ENCODE measurements around the gene C2. TPM values are rescaled to one million over a fixed set of nuclear protein-coding genes. Genes with fewer than 3 reads are reported as not detected.
"Not testable (repeated sequence)": the region's sequence is repeated elsewhere in the genome, so short reads cannot be mapped to it uniquely, and the experiment has no call there.

Gene C2
- total RNA-seq, 2 donors from 2014 or later = 0.58 to 4.7 TPM

DNA sequence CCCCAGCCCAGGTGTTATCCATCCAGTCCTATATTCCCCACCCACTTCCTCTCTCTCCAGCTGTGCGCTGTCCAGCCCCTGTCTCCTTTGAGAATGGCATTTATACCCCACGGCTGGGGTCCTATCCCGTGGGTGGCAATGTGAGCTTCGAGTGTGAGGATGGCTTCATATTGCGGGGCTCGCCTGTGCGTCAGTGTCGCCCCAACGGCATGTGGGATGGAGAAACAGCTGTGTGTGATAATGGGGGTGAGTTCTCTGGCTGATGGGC, 1.1 kb downstream of the C2 start:
- Mint-ChIP-seq H3K27me3 (no peaks in the 10 kb centered on the region), H3K4me1 (no peaks in the 10 kb centered on the region), H3K9me3 (no peaks in the 10 kb centered on the region), H3K27ac (no peak overlapping the region), H3K4me3 (no peak overlapping the region), H3K36me3 (ENCODE audit: low read depth) (no peaks in the 10 kb centered on the region)
- ATAC-seq (replicated peaks) = no peak

DNA sequence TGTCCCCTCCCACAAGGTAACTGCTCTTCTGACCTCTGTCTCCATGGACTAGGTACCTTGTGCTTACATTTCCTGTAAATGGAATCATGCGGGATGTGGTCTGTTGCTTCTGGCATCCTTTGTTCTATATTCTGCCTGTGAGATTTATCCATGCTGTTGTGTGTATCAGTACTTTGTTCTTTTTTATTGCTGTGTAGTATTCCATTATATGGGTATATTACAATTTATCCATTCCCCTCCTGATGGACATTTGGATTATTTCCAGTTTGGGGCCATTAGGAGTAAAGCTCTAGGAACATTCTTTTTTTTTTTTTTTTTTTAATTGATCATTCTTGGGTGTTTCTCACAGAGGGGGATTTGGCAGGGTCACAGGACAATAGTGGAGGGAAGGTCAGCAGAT, 3.4 kb downstream of the C2 start:
- Mint-ChIP-seq H3K4me3 (no peak overlapping the region), H3K27me3 (no peaks in the 10 kb centered on the region), H3K9me3 (no peaks in the 10 kb centered on the region), H3K27ac (no peak overlapping the region), H3K36me3 (ENCODE audit: low read depth) (no peaks in the 10 kb centered on the region), H3K4me1 (no peaks in the 10 kb centered on the region)
- ATAC-seq (replicated peaks) = no peak

DNA sequence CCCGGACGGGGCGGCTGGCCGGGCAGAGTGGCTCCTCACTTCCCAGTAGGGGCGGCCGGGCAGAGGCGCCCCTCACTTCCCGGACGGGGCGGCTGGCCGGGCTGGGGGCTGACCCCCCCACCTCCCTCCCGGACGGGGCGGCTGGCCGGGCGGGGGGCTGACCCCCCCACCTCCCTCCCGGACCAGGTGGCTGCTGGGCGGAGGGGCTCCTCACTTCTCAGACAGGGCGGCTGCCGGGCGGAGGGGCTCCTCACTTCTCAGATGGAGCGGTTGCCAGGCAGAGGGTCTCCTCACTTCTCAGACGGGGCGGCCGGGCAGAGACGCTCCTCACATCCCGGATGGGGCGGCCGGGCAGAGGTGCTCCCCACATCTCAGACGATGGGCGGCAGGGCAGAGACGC, 4.6 kb downstream of the C2 start:
- not testable (repeated sequence) for H3K27me3 Mint-ChIP-seq; ATAC-seq (replicated peaks); H3K27ac Mint-ChIP-seq; H3K4me3 Mint-ChIP-seq; H3K4me1 Mint-ChIP-seq; H3K9me3 Mint-ChIP-seq; H3K36me3 Mint-ChIP-seq (ENCODE audit: low read depth)

DNA sequence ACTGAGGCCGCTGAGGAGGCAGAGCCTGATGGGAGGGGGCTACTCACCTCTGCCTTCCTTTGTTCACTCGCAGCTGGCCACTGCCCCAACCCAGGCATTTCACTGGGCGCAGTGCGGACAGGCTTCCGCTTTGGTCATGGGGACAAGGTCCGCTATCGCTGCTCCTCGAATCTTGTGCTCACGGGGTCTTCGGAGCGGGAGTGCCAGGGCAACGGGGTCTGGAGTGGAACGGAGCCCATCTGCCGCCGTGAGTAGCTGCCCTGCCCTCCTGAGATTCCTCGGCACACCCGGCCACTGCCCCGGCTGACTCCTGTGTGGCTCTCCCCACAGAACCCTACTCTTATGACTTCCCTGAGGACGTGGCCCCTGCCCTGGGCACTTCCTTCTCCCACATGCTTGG, 6.0 kb downstream of the C2 start:
- no peaks in the 10 kb centered on the region for H3K9me3 Mint-ChIP-seq
- H3K4me3 Mint-ChIP-seq = no peak overlapping the region
- no peak for ATAC-seq (replicated peaks)
- no peaks in the 10 kb centered on the region for H3K4me1 Mint-ChIP-seq
- no peak overlapping the region for H3K27ac Mint-ChIP-seq
- no peaks in the 10 kb centered on the region for H3K36me3 Mint-ChIP-seq (ENCODE audit: low read depth)
- H3K27me3 Mint-ChIP-seq = no peaks in the 10 kb centered on the region

DNA sequence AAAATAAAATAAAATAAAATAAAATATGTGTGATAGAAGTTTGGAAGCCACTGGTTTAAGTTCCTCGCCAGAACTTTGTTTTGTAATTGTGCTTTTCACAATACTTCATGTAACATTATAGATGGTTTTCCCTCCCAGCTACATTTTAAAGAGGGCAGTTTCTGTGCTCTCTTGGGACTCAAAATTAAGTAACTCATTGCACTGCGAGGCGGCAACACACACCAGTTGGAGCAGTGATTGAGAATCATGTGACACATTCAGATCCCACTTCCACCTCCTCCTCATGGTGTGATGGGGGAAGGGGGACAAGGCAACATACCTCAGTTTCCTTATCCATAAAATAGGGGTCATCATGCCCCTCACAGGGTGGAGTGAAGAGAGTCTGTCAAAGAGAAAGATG, 7.5 kb downstream of the C2 start:
- no peaks in the 10 kb centered on the region for H3K4me1 Mint-ChIP-seq
- H3K27me3 Mint-ChIP-seq = no peaks in the 10 kb centered on the region
- no peaks in the 10 kb centered on the region for H3K36me3 Mint-ChIP-seq (ENCODE audit: low read depth)
- no peak for ATAC-seq (replicated peaks)
- H3K9me3 Mint-ChIP-seq = no peaks in the 10 kb centered on the region
- H3K27ac Mint-ChIP-seq = no peak overlapping the region
- no peak overlapping the region for H3K4me3 Mint-ChIP-seq

DNA sequence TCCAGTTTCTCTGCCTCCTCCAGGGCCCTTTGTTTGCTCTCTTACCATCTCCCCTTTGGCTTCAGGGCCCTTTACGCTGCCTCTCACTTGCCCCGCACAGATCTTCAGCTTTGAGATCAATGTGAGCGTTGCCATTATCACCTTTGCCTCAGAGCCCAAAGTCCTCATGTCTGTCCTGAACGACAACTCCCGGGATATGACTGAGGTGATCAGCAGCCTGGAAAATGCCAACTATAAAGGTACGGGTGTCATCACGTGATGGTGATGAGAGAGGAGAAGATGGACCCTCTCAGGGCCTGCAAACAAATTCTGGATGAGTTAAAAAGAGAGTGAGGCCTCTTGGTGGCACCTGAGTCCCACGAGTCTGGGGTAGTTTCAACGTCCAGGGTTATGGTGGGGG, 8.3 kb downstream of the C2 start:
- H3K4me1 Mint-ChIP-seq = no peaks in the 10 kb centered on the region
- no peaks in the 10 kb centered on the region for H3K27me3 Mint-ChIP-seq
- H3K36me3 Mint-ChIP-seq (ENCODE audit: low read depth) = no peaks in the 10 kb centered on the region
- no peaks in the 10 kb centered on the region for H3K9me3 Mint-ChIP-seq
- no peak overlapping the region for H3K27ac Mint-ChIP-seq
- no peak for ATAC-seq (replicated peaks)
- H3K4me3 Mint-ChIP-seq = no peak overlapping the region

DNA sequence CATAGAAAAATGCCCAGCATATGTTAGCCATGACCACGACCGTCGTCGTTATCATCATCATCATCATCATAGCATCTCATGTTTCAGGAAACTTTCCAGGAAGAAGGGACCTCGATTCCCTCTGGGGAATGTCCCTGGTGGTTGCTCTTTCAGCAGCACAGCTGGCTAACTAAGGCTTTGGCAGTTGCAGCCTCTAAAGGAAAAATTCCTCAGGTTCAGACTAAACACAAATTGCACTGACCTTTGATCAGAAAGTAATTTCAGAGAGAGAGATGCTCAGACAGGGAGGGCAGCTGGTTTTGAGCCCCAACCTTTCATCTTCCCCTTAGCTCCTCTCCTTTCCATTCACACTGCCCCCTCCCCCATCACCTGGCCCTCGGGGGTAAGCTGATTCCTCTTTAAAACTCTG, 12.7 kb downstream of the C2 start:
- H3K4me1 Mint-ChIP-seq = no peaks in the 10 kb centered on the region
- no peaks in the 10 kb centered on the region for H3K9me3 Mint-ChIP-seq
- H3K27ac Mint-ChIP-seq = no peak overlapping the region
- ATAC-seq (replicated peaks) = no peak
- H3K27me3 Mint-ChIP-seq = peaks cover 8% of the 10 kb centered on the region
- no peaks in the 10 kb centered on the region for H3K36me3 Mint-ChIP-seq (ENCODE audit: low read depth)
- no peak overlapping the region for H3K4me3 Mint-ChIP-seq

DNA sequence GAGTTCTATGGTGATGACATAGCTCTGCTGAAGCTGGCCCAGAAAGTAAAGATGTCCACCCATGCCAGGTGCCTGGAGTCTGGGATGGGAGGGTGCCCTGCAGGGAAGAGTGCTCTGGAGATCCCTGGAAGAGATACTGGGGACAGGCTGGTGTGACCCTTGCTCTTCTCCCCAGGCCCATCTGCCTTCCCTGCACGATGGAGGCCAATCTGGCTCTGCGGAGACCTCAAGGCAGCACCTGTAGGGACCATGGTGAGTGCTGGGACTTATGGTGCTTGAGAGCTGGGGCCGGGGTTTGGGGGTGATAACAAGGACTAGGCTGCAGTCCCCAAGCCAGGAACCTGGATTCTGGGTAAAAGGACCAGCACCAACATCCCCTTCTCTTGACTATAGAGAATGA, 16.2 kb downstream of the C2 start:
- Mint-ChIP-seq H3K4me1 (peaks cover 4% of the 10 kb centered on the region), H3K4me3 (no peak overlapping the region)

DNA sequence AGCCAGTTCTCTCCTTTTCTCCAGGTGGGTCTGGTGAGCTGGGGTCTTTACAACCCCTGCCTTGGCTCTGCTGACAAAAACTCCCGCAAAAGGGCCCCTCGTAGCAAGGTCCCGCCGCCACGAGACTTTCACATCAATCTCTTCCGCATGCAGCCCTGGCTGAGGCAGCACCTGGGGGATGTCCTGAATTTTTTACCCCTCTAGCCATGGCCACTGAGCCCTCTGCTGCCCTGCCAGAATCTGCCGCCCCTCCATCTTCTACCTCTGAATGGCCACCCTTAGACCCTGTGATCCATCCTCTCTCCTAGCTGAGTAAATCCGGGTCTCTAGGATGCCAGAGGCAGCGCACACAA, 17.6 kb downstream of the C2 start:
- H3K27ac Mint-ChIP-seq = no peak overlapping the region
- no peaks in the 10 kb centered on the region for H3K9me3 Mint-ChIP-seq
- peaks cover 4% of the 10 kb centered on the region for H3K4me1 Mint-ChIP-seq
- no peak overlapping the region for H3K4me3 Mint-ChIP-seq
- H3K36me3 Mint-ChIP-seq (ENCODE audit: low read depth) = no peaks in the 10 kb centered on the region
- peaks cover 8% of the 10 kb centered on the region for H3K27me3 Mint-ChIP-seq
- ATAC-seq (replicated peaks) = peak; percentile 3

More for the DNA sequence above, 16.2 kb downstream of the C2 start:
- no peak for ATAC-seq (replicated peaks)
- H3K27me3 Mint-ChIP-seq = peaks cover 8% of the 10 kb centered on the region
- no peak overlapping the region for H3K27ac Mint-ChIP-seq
- H3K36me3 Mint-ChIP-seq (ENCODE audit: low read depth) = no peaks in the 10 kb centered on the region
- no peaks in the 10 kb centered on the region for H3K9me3 Mint-ChIP-seq

DNA sequence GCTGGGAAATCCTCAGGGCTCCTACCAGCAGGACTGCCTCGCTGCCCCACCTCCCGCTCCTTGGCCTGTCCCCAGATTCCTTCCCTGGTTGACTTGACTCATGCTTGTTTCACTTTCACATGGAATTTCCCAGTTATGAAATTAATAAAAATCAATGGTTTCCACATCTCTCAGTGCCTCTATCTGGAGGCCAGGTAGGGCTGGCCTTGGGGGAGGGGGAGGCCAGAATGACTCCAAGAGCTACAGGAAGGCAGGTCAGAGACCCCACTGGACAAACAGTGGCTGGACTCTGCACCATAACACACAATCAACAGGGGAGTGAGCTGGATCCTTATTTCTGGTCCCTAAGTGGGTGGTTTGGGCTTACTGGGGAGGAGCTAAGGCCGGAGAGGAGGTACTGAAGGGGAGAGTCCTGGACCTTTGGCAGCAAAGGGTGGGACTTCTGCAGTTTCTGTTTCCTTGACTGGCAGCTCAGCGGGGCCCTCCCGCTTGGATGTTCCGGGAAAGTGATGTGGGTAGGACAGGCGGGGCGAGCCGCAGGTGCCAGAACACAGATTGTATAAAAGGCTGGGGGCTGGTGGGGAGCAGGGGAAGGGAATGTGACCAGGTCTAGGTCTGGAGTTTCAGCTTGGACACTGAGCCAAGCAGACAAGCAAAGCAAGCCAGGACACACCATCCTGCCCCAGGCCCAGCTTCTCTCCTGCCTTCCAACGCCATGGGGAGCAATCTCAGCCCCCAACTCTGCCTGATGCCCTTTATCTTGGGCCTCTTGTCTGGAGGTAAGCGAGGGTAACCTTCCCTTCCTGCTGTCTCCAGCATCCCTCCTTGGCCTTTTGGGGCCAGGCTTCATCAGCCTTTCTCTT, 18.2 kb downstream of the C2 start, which contains the start of gene CFB:
TSS of gene CFB (plus strand) at position 589 of the 863 bp plus-strand sequence. CDS start at position 716, 127 bp downstream.
- ATAC-seq (replicated peaks) = peak; percentile 57

DNA sequence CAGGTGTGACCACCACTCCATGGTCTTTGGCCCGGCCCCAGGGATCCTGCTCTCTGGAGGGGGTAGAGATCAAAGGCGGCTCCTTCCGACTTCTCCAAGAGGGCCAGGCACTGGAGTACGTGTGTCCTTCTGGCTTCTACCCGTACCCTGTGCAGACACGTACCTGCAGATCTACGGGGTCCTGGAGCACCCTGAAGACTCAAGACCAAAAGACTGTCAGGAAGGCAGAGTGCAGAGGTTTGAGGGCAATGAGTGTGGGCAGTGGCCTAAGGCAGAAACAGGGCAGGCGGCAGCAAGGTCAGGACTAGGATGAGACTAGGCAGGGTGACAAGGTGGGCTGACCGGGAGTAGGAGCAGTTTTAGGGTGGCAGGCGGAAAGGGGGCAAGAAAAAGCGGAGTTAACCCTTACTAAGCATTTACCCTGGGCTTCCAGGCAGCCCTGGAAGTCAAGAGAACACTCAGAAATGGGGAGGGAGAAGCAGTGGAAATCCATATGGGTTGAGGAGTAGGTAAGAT, 18.9 kb downstream of the C2 start:
- Mint-ChIP-seq H3K36me3 (ENCODE audit: low read depth) (peaks cover 9% of the 10 kb centered on the region), H3K9me3 (no peaks in the 10 kb centered on the region), H3K27me3 (peaks cover 8% of the 10 kb centered on the region), H3K4me1 (peaks cover 4% of the 10 kb centered on the region), H3K27ac (no peak overlapping the region), H3K4me3 (no peak overlapping the region)
- no peak for ATAC-seq (replicated peaks)

More for the DNA sequence above, 18.2 kb downstream of the C2 start, which contains the start of gene CFB:
- H3K9me3 Mint-ChIP-seq = no peaks in the 10 kb centered on the region
- no peak within 1 kb of the TSS for H3K4me3 Mint-ChIP-seq
- no peak within 1 kb of the TSS for H3K27ac Mint-ChIP-seq
- H3K27me3 Mint-ChIP-seq = peaks cover 8% of the 10 kb centered on the region
- peaks cover 4% of the 10 kb centered on the region for H3K4me1 Mint-ChIP-seq
- peaks cover 2% of the 10 kb centered on the region for H3K36me3 Mint-ChIP-seq (ENCODE audit: low read depth)

DNA sequence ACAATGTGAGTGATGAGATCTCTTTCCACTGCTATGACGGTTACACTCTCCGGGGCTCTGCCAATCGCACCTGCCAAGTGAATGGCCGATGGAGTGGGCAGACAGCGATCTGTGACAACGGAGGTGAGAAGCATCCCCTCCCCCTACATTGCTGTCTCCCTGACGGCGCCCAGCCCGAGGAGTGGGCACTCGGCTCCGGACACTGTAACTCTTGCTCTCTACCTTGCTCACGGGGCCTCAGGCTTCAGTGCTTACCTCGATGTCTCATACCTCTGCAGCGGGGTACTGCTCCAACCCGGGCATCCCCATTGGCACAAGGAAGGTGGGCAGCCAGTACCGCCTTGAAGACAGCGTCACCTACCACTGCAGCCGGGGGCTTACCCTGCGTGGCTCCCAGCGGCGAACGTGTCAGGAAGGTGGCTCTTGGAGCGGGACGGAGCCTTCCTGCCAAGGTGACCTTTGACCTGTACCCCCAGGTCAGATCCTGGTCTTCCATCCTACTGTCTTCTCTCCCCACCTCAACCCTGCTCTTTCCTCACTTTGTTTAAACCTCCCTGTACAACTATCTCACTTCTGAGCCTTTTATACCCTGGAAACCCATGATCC, 19.7 kb downstream of the C2 start:
- no peak overlapping the region for H3K4me3 Mint-ChIP-seq
- H3K36me3 Mint-ChIP-seq (ENCODE audit: low read depth) = peaks cover 15% of the 10 kb centered on the region
- H3K27ac Mint-ChIP-seq = peak overlapping the region; percentile 44
- peaks cover 4% of the 10 kb centered on the region for H3K4me1 Mint-ChIP-seq
- peaks cover 6% of the 10 kb centered on the region for H3K27me3 Mint-ChIP-seq
- ATAC-seq (replicated peaks) = no peak
- H3K9me3 Mint-ChIP-seq = no peaks in the 10 kb centered on the region

DNA sequence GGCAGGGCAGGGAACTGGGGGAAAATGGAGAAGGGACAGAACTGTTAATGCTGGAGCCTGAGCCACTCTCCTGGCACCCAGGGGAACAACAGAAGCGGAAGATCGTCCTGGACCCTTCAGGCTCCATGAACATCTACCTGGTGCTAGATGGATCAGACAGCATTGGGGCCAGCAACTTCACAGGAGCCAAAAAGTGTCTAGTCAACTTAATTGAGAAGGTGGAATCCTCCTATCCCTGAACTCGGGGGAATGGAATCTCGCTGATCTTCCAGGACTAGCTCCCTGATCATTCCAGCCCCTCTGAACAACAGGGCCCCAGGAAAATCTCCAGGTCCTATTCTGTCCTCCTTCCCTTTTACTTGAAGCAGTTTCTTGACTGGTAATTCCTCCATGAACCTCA, 20.3 kb downstream of the C2 start:
- no peaks in the 10 kb centered on the region for H3K9me3 Mint-ChIP-seq
- H3K4me3 Mint-ChIP-seq = no peak overlapping the region
- H3K4me1 Mint-ChIP-seq = peaks cover 4% of the 10 kb centered on the region
- peaks cover 22% of the 10 kb centered on the region for H3K36me3 Mint-ChIP-seq (ENCODE audit: low read depth)
- peak overlapping the region; percentile 44 for H3K27ac Mint-ChIP-seq
- no peak for ATAC-seq (replicated peaks)
- no peaks in the 10 kb centered on the region for H3K27me3 Mint-ChIP-seq

DNA sequence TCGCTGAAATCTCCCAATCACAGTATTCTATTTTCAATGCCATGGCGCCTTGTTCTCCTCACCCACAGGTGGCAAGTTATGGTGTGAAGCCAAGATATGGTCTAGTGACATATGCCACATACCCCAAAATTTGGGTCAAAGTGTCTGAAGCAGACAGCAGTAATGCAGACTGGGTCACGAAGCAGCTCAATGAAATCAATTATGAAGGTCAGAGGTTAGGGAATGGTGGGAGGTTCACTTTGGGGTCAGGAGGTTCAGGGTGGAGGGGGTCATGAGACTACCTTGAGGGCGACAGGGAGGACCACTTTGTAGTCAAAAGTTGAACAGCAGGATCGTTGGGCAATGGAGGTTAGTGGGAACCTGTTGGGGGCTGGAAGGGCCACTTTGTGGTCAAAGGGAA, 20.8 kb downstream of the C2 start:
- Mint-ChIP-seq H3K36me3 (ENCODE audit: low read depth) (peaks cover 26% of the 10 kb centered on the region), H3K27me3 (no peaks in the 10 kb centered on the region), H3K4me1 (peaks cover 4% of the 10 kb centered on the region), H3K4me3 (no peak overlapping the region), H3K9me3 (no peaks in the 10 kb centered on the region), H3K27ac (peak overlapping the region; percentile 44)
- ATAC-seq (replicated peaks) = no peak

DNA sequence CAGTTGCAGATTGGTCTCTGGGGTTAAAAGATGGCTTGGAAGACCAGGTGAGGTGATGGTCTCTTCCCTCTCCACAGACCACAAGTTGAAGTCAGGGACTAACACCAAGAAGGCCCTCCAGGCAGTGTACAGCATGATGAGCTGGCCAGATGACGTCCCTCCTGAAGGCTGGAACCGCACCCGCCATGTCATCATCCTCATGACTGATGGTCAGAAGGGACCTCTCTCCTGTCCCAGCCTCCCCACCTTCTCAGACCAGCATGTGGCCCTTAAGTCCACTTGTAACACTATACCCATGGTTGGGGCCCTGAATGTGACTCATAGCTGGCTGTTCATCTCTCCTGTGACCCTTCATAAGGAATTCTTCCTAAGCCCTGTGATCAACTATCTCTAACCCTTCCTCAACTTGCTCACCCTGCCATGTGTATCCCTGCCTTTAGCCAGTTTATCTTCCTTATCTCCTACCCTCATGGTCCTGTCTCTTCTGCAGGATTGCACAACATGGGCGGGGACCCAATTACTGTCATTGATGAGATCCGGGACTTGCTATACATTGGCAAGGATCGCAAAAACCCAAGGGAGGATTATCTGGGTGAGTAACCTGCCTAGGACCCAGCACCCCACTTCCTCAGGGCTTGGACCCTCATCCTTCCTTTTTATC, 21.4 kb downstream of the C2 start:
- Mint-ChIP-seq H3K4me1 (peaks cover 4% of the 10 kb centered on the region), H3K9me3 (no peaks in the 10 kb centered on the region)

More for the DNA sequence above, 21.4 kb downstream of the C2 start:
- Mint-ChIP-seq H3K4me3 (no peak overlapping the region), H3K36me3 (ENCODE audit: low read depth) (peaks cover 32% of the 10 kb centered on the region), H3K27ac (peak overlapping the region; percentile 18), H3K27me3 (no peaks in the 10 kb centered on the region)
- ATAC-seq (replicated peaks) = no peak

Data from activated T-helper 17 cell treated with anti-CD3 and anti-CD28 coated beads, Interleukin-2, amount 50 U/mL, for 72 hours (primary cell).